ENCODE results near the gene OARD1. TPM values are rescaled to one million over a fixed set of nuclear protein-coding genes. Genes with fewer than 3 reads are reported as not detected.
"Not testable (repeated sequence)": the region's sequence is repeated elsewhere in the genome, so short reads cannot be mapped to it uniquely, and the experiment has no call there.

The OARD1 gene
- total RNA-seq, 4 donors from 2014 or later = 8.6 to 30.0 (median 16.1) TPM

GRCh38 chr6:41021832-41022231 lies 50.3 kb downstream of the OARD1 start:
- TF ChIP-seq POLR2A (IDR thresholded peaks at IDR 0.05) (no peak), CTCF (IDR thresholded peaks at IDR 0.05) (no peak)
- H3K27me3 ChIP-seq = no peaks in the 10 kb centered on the region
- intact Hi-C loops (cut with DNase I) = loop anchor here (10.0 kb wide), 1 partner anchor 127 kb away; no protein-coding TSS in a partner anchor
- peaks cover 0 to 10% (median 0%) of the 10 kb centered on the region in 3 donors for H3K4me1 ChIP-seq
- 79 to 89% methylated on average over 3 of the region's 3 CpGs for WGBS, 2 donors
- no peak overlapping the region for H3K4me3 ChIP-seq
- DNase-seq = no peak
- H3K36me3 ChIP-seq = no peaks in the 10 kb centered on the region
- H3K27ac ChIP-seq = no peak overlapping the region
- peaks cover 0 to 5% (median 0%) of the 10 kb centered on the region in 3 donors for H3K9me3 ChIP-seq

- no CpG with 5 or more reads among the region's 1 CpG for WGBS, 2 donors
- no peaks in the 10 kb centered on the region for H3K27me3 ChIP-seq
- H3K9me3 ChIP-seq = peaks cover 0 to 5% (median 0%) of the 10 kb centered on the region in 3 donors
- H3K36me3 ChIP-seq = no peaks in the 10 kb centered on the region
- TF ChIP-seq CTCF (IDR thresholded peaks at IDR 0.05) = no peak
- TF ChIP-seq POLR2A (IDR thresholded peaks at IDR 0.05) = no peak
- DNase-seq = no peak
- H3K27ac ChIP-seq = no peak overlapping the region
- peaks cover 0 to 10% (median 0%) of the 10 kb centered on the region in 3 donors for H3K4me1 ChIP-seq
- H3K4me3 ChIP-seq = no peak overlapping the region
- intact Hi-C loops (cut with DNase I) = no loop called here
Observed at GRCh38 chr6:41017663-41018062, 54.5 kb downstream of the OARD1 start.

GRCh38 chr6:41015860-41016259 lies 56.3 kb downstream of the OARD1 start:
- H3K4me3 ChIP-seq; H3K4me1 ChIP-seq; H3K36me3 ChIP-seq; intact Hi-C loops (cut with DNase I); H3K27ac ChIP-seq; H3K27me3 ChIP-seq; DNase-seq; H3K9me3 ChIP-seq: not testable (repeated sequence)
- WGBS, 2 donors = 98 to 100% methylated on average over 5 of the region's 5 CpGs

DNA sequence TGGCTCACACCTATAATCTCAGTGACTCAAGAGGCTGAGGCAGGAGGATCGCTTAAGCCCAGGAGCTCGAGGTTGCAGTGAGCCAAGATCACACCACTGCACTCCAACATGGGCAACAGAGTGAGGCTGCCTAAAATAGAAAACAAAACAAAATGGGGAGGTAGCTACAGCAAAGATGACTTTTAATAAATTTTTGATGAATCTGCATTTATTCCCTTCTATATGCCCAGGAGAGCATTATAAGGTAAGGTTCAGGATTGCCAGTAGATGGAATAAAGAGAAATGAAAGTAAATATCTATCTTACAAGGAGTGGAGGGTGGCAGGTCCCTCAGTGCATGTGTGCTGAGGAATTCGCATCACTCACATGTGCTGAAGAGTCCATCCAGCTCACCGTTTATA lies 57.4 kb downstream of the OARD1 start:
- H3K27me3 ChIP-seq = no peaks in the 10 kb centered on the region
- no peak overlapping the region for H3K27ac ChIP-seq
- H3K9me3 ChIP-seq = no peaks in the 10 kb centered on the region
- no peak for TF ChIP-seq POLR2A (IDR thresholded peaks at IDR 0.05)
- TF ChIP-seq CTCF (IDR thresholded peaks at IDR 0.05) = no peak
- 80% methylated on average over 4 of the region's 4 CpGs for WGBS, 2 donors
- no peaks in the 10 kb centered on the region for H3K4me1 ChIP-seq
- no peak overlapping the region for H3K4me3 ChIP-seq
- DNase-seq = no peak
- intact Hi-C loops (cut with DNase I) = no loop called here
- no peaks in the 10 kb centered on the region for H3K36me3 ChIP-seq

Other genes starting within 250 kb of the OARD1 start
- gene UNC5CL, start 33.1 kb downstream of the OARD1 start, total RNA-seq = 1 to 10 TPM in 2 of 4 donors, under 1 TPM in 2; 0.42 to 1.2 (median 0.81) TPM
- not detected for gene TSPO2, start 29.9 kb downstream of the OARD1 start, total RNA-seq
- gene APOBEC2, start 19.2 kb downstream of the OARD1 start, total RNA-seq = 1 to 10 TPM in 1 of 4 donors, not detected in 3; 2.2 TPM
- gene NFYA, start 618 bp upstream of the OARD1 start, total RNA-seq = 10 to 100 TPM in 3 of 4 donors, 1 to 10 TPM in 1; 9.0 to 16.4 (median 14.0) TPM
- not detected for gene TREML1, start 82.0 kb upstream of the OARD1 start, total RNA-seq
- 1 to 10 TPM in 1 of 4 donors, under 1 TPM in 2, not detected in 1; 0.70 to 7.3 (median 0.95) TPM for gene TREM2, start 90.8 kb upstream of the OARD1 start, total RNA-seq
- under 1 TPM in 1 of 4 donors, not detected in 3; 0.26 TPM for gene TREML2, start 128.8 kb upstream of the OARD1 start, total RNA-seq
- gene TREML4, start 156.0 kb upstream of the OARD1 start, total RNA-seq = not detected
- gene TREM1, start 214.3 kb upstream of the OARD1 start, total RNA-seq = 1 to 10 TPM in 2 of 4 donors, under 1 TPM in 2; 0.59 to 2.3 (median 1.0) TPM

All from esophagus squamous epithelium (tissue), 5 donors.